H9 (cell line): ENCODE measurements around the gene GLT6D1. TPM values are rescaled to one million over a fixed set of nuclear protein-coding genes. Genes with fewer than 3 reads are reported as not detected.

Source experiments
- DNase-seq: peaks from one replicate; pipeline ENCODE4 v3.0.0-alpha.2; 2017
- H2AFZ ChIP-seq: one replicate; pipeline ENCODE4 v1.6.1; 2013; ENCODE audit warnings: mild to moderate bottlenecking, low read length, control low read depth, moderate library complexity
- H2AK5ac ChIP-seq: 2 replicates; pipeline ENCODE4 v1.6.1; 2013; ENCODE audit warnings: low read length, control low read depth, mixed read lengths; ENCODE audit not compliant: insufficient read length
- H2BK120ac ChIP-seq: one replicate; pipeline ENCODE4 v1.6.1; 2013; ENCODE audit warnings: low read depth, mild to moderate bottlenecking, low read length, control low read depth, inconsistent platforms; ENCODE audit not compliant: poor library complexity, severe bottlenecking
- H2BK12ac ChIP-seq: 2 replicates; pipeline ENCODE4 v1.6.1; 2013; ENCODE audit warnings: low read length, control low read depth, mixed read lengths, low read depth; ENCODE audit not compliant: insufficient read length
- H2BK15ac ChIP-seq: 2 replicates; pipeline ENCODE4 v1.6.1; 2013; ENCODE audit warnings: low read depth, low read length, control low read depth
- H2BK20ac ChIP-seq: one replicate; pipeline ENCODE4 v1.6.1; 2013; ENCODE audit warnings: low read depth, mild to moderate bottlenecking, low read length, control low read depth, inconsistent platforms; ENCODE audit not compliant: poor library complexity, severe bottlenecking
- H2BK5ac ChIP-seq: 2 replicates; pipeline ENCODE4 v1.6.1; 2013; ENCODE audit warnings: low read length, control low read depth, mixed read lengths; ENCODE audit not compliant: insufficient read length
- H3K14ac ChIP-seq: 2 replicates; pipeline ENCODE4 v1.6.1; 2013; ENCODE audit warnings: low read length, control low read depth; ENCODE audit not compliant: insufficient read depth
- H3K18ac ChIP-seq: 2 replicates; pipeline ENCODE4 v1.6.1; 2013; ENCODE audit warnings: low read depth, mild to moderate bottlenecking, mixed read lengths, low read length, control low read depth; ENCODE audit not compliant: insufficient read length
- H3K23ac ChIP-seq: 2 replicates; pipeline ENCODE4 v1.6.1; 2013; ENCODE audit warnings: low read length, control low read depth, mixed read lengths, low read depth; ENCODE audit not compliant: insufficient read length
- H3K23me2 ChIP-seq: 2 replicates; pipeline ENCODE4 v1.6.1; 2013; ENCODE audit warnings: low read depth, mild to moderate bottlenecking, mixed read lengths, low read length, control low read depth; ENCODE audit not compliant: insufficient read length, poor library complexity, severe bottlenecking
- H3K27ac ChIP-seq: 2 replicates; pipeline ENCODE4 v1.5.1; 2013; ENCODE audit warnings: low read length, control low read depth, mixed read lengths, low read depth; ENCODE audit not compliant: insufficient read length
- H3K27me3 ChIP-seq: 2 replicates; pipeline ENCODE4 v1.6.1; 2013; ENCODE audit warnings: low read length, control low read depth, inconsistent platforms; ENCODE audit not compliant: insufficient read depth
- H3K4ac ChIP-seq: 2 replicates; pipeline ENCODE4 v1.6.1; 2013; ENCODE audit warnings: low read depth, mild to moderate bottlenecking, control low read depth, inconsistent platforms, low read length, moderate library complexity
- H3K4me1 ChIP-seq: 2 replicates; pipeline ENCODE4 v1.6.1; 2013; ENCODE audit warnings: low read length, control low read depth, inconsistent platforms; ENCODE audit not compliant: insufficient read depth
- H3K4me2 ChIP-seq: 2 replicates; pipeline ENCODE4 v1.6.1; 2013; ENCODE audit warnings: low read length, control low read depth, mixed read lengths; ENCODE audit not compliant: insufficient read length, insufficient read depth
- H3K56ac ChIP-seq: 2 replicates; pipeline ENCODE4 v1.6.1; 2013; ENCODE audit warnings: low read depth, mild to moderate bottlenecking, mixed read lengths, low read length, control low read depth; ENCODE audit not compliant: insufficient read length
- H3K79me1 ChIP-seq: 2 replicates; pipeline ENCODE4 v1.6.1; 2013; ENCODE audit warnings: low read depth, mild to moderate bottlenecking, moderate library complexity, low read length, control low read depth, inconsistent platforms; ENCODE audit not compliant: insufficient read depth, poor library complexity, severe bottlenecking
- H3K79me2 ChIP-seq: 2 replicates; pipeline ENCODE4 v1.6.1; 2013; ENCODE audit warnings: low read length, control low read depth, inconsistent platforms; ENCODE audit not compliant: insufficient read depth
- H3K9ac ChIP-seq: 2 replicates; pipeline ENCODE4 v1.6.1; 2013; ENCODE audit warnings: low read length, control low read depth, mixed read lengths; ENCODE audit not compliant: insufficient read length; ENCODE audit errors: extremely low read depth
- H3K9me3 ChIP-seq: one replicate; pipeline ENCODE4 v1.6.1; 2013; ENCODE audit warnings: low read depth, low read length, inconsistent platforms; ENCODE audit not compliant: control insufficient read depth
- H3T11ph ChIP-seq: one replicate; pipeline ENCODE4 v1.6.1; 2013; ENCODE audit warnings: mild to moderate bottlenecking, low read length, control low read depth, inconsistent platforms
- H4K20me1 ChIP-seq: one replicate; pipeline ENCODE4 v1.6.1; 2013; ENCODE audit not compliant: control insufficient read depth, insufficient read length, insufficient read depth
- H4K5ac ChIP-seq: 2 replicates; pipeline ENCODE4 v1.6.1; 2013; ENCODE audit warnings: low read depth, mild to moderate bottlenecking, mixed read lengths, low read length, control low read depth; ENCODE audit not compliant: insufficient read length
- H4K8ac ChIP-seq: replicated peaks from 2 replicates; pipeline ENCODE4 v1.6.1; 2013; ENCODE audit warnings: low read length, control low read depth, mixed read lengths, low read depth; ENCODE audit not compliant: insufficient read length
- H4K91ac ChIP-seq: 2 replicates; pipeline ENCODE4 v1.6.1; 2013; ENCODE audit warnings: low read depth, mild to moderate bottlenecking, moderate library complexity, mixed read lengths, low read length, control low read depth; ENCODE audit not compliant: insufficient read length
- H3K27ac Mint-ChIP-seq, 3 experiments: 2 replicates in 2 of 3; 3 replicates in 1 of 3; pipeline ENCODE4 v1.8.0; 2020 to 2021; ENCODE audit warnings: mixed read lengths in 3 of 3, mild to moderate bottlenecking in 1 of 3, moderate library complexity in 1 of 3
- H3K27me3 Mint-ChIP-seq: 2 replicates; pipeline ENCODE4 v1.8.0; 2021; ENCODE audit warnings: low read depth, mild to moderate bottlenecking, moderate library complexity, mixed read lengths
- H3K36me3 Mint-ChIP-seq, 3 experiments: 2 replicates in 2 of 3; 3 replicates in 1 of 3; pipeline ENCODE4 v1.8.0; 2020 to 2021; ENCODE audit warnings: low read depth in 3 of 3, mixed read lengths in 3 of 3; ENCODE audit not compliant: insufficient read depth in 1 of 3
- H3K4me1 Mint-ChIP-seq, 2 experiments: 2 replicates each; pipeline ENCODE4 v1.8.0; 2020; ENCODE audit warnings: mixed read lengths in 2 of 2
- H3K4me3 Mint-ChIP-seq, 2 experiments: 2 replicates in 1 of 2; 3 replicates in 1 of 2; pipeline ENCODE4 v1.8.0; 2020 to 2021; ENCODE audit warnings: mild to moderate bottlenecking in 2 of 2, mixed read lengths in 2 of 2, moderate library complexity in 1 of 2
- H3K9me3 Mint-ChIP-seq, 2 experiments: 2 replicates in 1 of 2; 3 replicates in 1 of 2; pipeline ENCODE4 v1.8.0; 2020; ENCODE audit warnings: mild to moderate bottlenecking in 2 of 2, mixed read lengths in 2 of 2, moderate library complexity in 1 of 2
- WGBS: extraction: QIAGEN DNeasy Blood & Tissue Kit; methylation state at CpG from one replicate; pipeline ENCODE4 v1.1.7; 2013; ENCODE audit warnings: missing lambda C conversion rate, low lambda C conversion rate, mixed read lengths; ENCODE audit not compliant: insufficient read length; ENCODE audit errors: extremely low coverage; 5-methylcytosine and 5-hydroxymethylcytosine counted together
- total RNA-seq: library from RNA; stranded (reverse); gene quantifications from 2 replicates; pipeline ENCODE4 v1.2.1, GENCODE V29; 2021
- TF ChIP-seq, protein P1 (sequence below): fragments of 200-600 bp; sonication (generic); conservative IDR thresholded peaks from 3 replicates; pipeline ENCODE4 v1.8.0; 2021; ENCODE audit warnings: antibody characterized with exemption, mild to moderate bottlenecking

The GLT6D1 gene
- total RNA-seq, 1 experiment from 2014 or later = not detected

DNA sequence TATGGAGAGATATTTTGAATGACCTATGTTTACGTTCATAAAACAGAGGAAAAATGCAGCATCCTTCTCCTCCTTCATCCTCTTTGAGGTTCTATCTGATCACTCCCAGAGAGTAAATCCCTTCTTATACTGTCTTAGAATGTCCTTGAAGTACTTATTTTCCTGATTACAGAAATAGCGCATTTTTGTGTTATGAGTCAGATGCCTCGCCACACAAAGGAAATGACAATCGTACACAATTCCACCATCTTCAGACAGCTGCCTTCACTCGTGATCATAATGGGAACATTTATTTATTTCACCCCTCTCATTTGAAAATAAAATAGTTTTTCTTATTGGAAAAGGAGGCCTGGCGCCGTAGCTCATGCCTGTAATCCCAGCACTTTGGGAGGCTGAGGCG lies 2.4 kb upstream of the GLT6D1 start:
- Mint-ChIP-seq H3K36me3 (peaks cover 21 to 60% (median 44%) of the 10 kb centered on the region in 3 experiments), H3K4me1 (peaks cover 4 to 10% of the 10 kb centered on the region in 2 experiments), H3K9me3 (peaks cover 63 to 77% of the 10 kb centered on the region in 2 experiments), H3K27me3 (peaks cover 9% of the 10 kb centered on the region), H3K27ac (no peak overlapping the region), H3K4me3 (no peak overlapping the region)
- H2BK12ac ChIP-seq = no peak overlapping the region
- H3K27ac ChIP-seq = no peak overlapping the region
- H3K14ac ChIP-seq = no peak overlapping the region
- no peak overlapping the region for H2AK5ac ChIP-seq
- H3K79me1 ChIP-seq = no peaks in the 10 kb centered on the region
- no peak overlapping the region for H4K8ac ChIP-seq
- H3K9ac ChIP-seq = no peak overlapping the region
- no peaks in the 10 kb centered on the region for H4K20me1 ChIP-seq
- no peak overlapping the region for H3K23ac ChIP-seq
- no peak overlapping the region for H3K4ac ChIP-seq
- WGBS = no CpG with 5 or more reads among the region's 8 CpGs
- no peak overlapping the region for H2AFZ ChIP-seq
- H3K18ac ChIP-seq = no peak overlapping the region
- no peak overlapping the region for H3K56ac ChIP-seq
- TF ChIP-seq, protein P1, sequence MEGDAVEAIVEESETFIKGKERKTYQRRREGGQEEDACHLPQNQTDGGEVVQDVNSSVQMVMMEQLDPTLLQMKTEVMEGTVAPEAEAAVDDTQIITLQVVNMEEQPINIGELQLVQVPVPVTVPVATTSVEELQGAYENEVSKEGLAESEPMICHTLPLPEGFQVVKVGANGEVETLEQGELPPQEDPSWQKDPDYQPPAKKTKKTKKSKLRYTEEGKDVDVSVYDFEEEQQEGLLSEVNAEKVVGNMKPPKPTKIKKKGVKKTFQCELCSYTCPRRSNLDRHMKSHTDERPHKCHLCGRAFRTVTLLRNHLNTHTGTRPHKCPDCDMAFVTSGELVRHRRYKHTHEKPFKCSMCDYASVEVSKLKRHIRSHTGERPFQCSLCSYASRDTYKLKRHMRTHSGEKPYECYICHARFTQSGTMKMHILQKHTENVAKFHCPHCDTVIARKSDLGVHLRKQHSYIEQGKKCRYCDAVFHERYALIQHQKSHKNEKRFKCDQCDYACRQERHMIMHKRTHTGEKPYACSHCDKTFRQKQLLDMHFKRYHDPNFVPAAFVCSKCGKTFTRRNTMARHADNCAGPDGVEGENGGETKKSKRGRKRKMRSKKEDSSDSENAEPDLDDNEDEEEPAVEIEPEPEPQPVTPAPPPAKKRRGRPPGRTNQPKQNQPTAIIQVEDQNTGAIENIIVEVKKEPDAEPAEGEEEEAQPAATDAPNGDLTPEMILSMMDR = no peak
- H3K4me1 ChIP-seq = no peaks in the 10 kb centered on the region; the same call in 1 of the 2 replicates
- H4K5ac ChIP-seq = no peak overlapping the region
- no peak overlapping the region for H2BK5ac ChIP-seq
- H3K9me3 ChIP-seq = peaks cover 11% of the 10 kb centered on the region
- no peak overlapping the region for H2BK120ac ChIP-seq
- H3K27me3 ChIP-seq = no peaks in the 10 kb centered on the region
- no peak overlapping the region for H3K4me2 ChIP-seq
- no peak for DNase-seq
- H2BK15ac ChIP-seq = no peak overlapping the region
- H3K79me2 ChIP-seq = 0 out of 2 replicates have a peak, but pooled peaks cover 1% of the 10 kb centered on the region
- no peak overlapping the region for H3T11ph ChIP-seq
- H3K23me2 ChIP-seq = no peaks in the 10 kb centered on the region
- no peak overlapping the region for H2BK20ac ChIP-seq
- no peak overlapping the region for H4K91ac ChIP-seq
